ENCODE results near the gene SARM1.

Gene SARM1

DNA sequence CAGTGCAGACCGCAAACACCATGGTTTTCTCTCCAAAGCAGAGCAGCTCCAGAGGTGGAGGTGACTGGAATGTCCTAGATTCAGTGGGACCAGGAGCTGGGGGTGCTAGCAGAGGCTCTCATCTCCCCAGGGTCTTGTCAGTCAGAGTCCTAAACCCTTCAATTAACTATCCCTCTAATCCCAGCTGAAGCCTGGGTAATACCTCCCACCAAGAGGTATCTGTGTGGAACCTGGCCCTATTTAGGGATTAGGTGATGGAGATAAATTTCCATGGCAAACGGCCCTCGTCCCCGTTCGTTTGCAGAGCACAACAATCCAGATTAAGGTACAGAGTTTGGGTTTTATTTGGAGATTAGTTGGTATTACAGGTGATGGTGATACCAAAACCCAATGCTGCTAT lies 8.3 kb upstream of the SARM1 start:
- H3K4me3 ChIP-seq (ENCODE audit: low read length) = no peak overlapping the region
- no peak for DNase-seq (ENCODE audit: low read depth)
- TF ChIP-seq, protein P1, sequence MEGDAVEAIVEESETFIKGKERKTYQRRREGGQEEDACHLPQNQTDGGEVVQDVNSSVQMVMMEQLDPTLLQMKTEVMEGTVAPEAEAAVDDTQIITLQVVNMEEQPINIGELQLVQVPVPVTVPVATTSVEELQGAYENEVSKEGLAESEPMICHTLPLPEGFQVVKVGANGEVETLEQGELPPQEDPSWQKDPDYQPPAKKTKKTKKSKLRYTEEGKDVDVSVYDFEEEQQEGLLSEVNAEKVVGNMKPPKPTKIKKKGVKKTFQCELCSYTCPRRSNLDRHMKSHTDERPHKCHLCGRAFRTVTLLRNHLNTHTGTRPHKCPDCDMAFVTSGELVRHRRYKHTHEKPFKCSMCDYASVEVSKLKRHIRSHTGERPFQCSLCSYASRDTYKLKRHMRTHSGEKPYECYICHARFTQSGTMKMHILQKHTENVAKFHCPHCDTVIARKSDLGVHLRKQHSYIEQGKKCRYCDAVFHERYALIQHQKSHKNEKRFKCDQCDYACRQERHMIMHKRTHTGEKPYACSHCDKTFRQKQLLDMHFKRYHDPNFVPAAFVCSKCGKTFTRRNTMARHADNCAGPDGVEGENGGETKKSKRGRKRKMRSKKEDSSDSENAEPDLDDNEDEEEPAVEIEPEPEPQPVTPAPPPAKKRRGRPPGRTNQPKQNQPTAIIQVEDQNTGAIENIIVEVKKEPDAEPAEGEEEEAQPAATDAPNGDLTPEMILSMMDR (IDR thresholded peaks at IDR 0.05; ENCODE audit: insufficient read depth, low read depth, low read length, missing control alignments) = no peak

DNA sequence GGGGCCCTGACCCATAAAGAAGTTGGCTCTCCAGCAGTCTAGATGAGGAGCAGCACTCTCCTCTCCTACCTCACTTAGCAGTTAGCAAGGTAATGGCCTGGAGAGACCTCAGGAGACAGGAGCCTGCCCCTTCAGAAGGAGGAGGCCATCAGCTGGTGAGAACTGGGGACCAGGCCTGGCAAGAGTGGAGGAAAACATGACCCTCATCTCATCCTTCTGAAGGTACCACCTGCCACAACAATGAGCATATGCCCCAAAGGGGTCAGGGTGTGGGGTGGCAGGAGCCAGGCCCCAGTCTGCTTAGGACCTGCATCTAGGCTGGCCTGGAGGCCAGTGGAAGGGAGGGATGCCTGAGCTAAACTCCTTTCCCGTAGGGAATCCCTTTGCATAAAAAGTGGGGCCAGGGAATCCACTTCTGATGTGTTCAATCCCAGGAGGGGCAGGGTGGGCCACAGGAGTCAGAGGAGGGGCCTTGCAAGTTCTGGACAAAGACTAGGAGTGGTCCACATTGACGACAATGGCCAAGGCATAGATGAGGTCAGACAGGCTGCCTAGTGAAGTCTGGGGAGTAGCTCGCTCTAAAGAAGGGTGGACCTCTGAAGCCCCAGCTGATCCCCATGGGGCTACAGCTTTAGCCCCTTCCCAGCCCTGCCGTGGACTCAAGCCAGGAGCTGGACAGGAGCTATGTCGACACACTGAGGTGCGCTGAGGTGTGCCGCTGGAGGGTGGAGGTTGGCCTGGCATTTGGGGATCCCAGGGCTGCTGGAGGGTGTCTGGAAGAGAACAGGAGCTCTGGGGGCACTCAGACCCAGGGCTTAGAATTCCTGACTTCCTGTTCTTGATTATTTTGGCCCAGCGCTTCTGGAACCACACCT lies 7.5 kb upstream of the SARM1 start:
- TF ChIP-seq, protein P1 (IDR thresholded peaks at IDR 0.05; ENCODE audit: insufficient read depth, low read depth, low read length, missing control alignments) = no peak

DNA sequence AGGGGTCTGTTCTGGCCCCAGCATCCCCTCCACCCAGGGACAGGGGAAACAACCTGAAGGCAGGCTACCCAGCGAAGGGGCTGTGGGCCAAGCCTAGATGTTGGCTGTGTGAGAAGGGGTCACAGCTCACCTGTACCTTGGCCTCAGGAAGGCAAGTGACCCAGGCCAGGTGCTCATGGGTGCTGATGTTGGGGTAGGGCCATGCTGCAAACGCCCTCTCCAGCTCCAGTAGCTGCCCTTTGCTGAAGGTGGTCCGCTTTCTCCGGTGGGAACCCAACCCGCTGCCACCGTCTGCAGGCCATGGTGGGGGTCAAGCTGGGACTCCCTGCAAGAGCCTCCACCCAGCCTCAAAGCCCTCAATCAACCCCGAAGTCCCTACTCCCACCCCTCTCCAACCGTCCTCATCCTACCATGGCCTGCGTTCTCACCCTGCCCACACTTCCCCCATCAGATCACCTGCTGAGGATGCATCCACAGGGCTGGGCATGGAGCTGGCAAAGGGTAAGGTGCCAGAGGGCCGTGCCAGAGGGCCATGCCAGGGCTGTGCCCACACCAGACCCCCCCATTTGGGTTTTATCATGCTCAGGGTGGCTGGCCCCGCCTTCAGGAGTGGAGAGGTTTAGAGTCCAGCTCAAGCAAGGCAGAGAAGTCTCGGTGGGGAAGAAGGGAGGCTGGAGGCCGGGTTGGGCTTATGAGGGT lies 6.7 kb upstream of the SARM1 start, which contains the start of gene SEBOX:
SEBOX (minus strand) TSS at position 535 of the 699 bp plus-strand sequence; CDS start at position 487, 48 bp downstream.
- TF ChIP-seq, protein P1 (IDR thresholded peaks at IDR 0.05; ENCODE audit: insufficient read depth, low read depth, low read length, missing control alignments) = no peak
- H3K4me3 ChIP-seq (ENCODE audit: low read length) = no peak within 1 kb of the TSS
- DNase-seq (ENCODE audit: low read depth) = no peak

More for the DNA sequence above, 7.5 kb upstream of the SARM1 start:
- H3K4me3 ChIP-seq (ENCODE audit: low read length) = no peak overlapping the region
- DNase-seq (ENCODE audit: low read depth) = no peak

DNA sequence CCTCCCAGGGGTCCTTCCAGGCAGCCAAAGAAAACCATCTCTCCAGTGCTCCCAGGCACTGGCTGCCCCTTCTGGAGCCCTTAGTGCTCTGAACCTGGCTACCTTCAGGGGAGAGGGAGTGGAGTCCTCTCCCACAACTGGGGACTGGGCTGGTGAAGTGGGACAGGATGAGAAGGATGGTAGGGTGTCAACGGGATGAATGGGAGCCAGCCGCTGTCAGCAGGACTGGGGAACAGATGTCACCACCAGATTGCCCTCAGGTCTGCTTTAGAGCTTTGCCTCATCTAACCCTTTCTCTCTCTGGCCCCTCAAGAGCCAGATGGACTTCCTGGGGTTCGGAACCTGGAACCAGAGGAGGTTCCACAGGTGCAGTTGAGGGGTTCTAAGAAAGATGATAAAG lies 6.0 kb upstream of the SARM1 start:
- no peak for DNase-seq (ENCODE audit: low read depth)
- TF ChIP-seq, protein P1 (IDR thresholded peaks at IDR 0.05; ENCODE audit: insufficient read depth, low read depth, low read length, missing control alignments) = no peak
- H3K4me3 ChIP-seq (ENCODE audit: low read length) = no peak overlapping the region

DNA sequence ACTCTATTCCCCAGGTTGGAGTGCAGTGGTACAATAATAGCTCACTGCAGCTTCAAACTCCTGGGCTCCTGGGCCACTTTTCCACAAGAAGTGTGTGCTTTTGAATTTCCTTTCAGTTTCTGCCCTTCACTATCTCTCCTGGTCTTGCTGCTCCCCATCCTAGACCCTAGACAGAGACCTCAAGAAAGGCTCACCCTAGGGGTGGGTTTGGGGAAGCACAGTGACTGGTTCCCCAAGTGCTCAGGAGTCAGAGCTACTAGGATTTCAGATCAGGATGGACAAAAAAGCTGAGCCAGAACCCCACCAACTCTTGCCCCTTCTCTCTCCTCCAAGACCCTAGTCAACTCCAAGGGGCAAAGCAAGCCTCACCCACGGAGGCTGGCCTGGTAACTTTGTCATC lies 4.9 kb upstream of the SARM1 start:
- TF ChIP-seq, protein P1 (IDR thresholded peaks at IDR 0.05; ENCODE audit: insufficient read depth, low read depth, low read length, missing control alignments) = peak; percentile 11
- H3K4me3 ChIP-seq (ENCODE audit: low read length) = no peak overlapping the region
- DNase-seq (ENCODE audit: low read depth) = no peak

- no peak overlapping the region for H3K4me3 ChIP-seq (ENCODE audit: low read length)
- TF ChIP-seq, protein P1 (IDR thresholded peaks at IDR 0.05; ENCODE audit: insufficient read depth, low read depth, low read length, missing control alignments) = no peak
- no peak for DNase-seq (ENCODE audit: low read depth)
Measured at GRCh38 chr17:28367641-28368305, 3.7 kb upstream of the SARM1 start.
